ENCODE results near the gene TOM1L2. TPM values are rescaled to one million over a fixed set of nuclear protein-coding genes. Genes with fewer than 3 reads are reported as not detected.
"Not testable (repeated sequence)": the region's sequence is repeated elsewhere in the genome, so short reads cannot be mapped to it uniquely, and the experiment has no call there.

Gene TOM1L2
- total RNA-seq, 1 experiment from 2014 or later = 77.1 TPM

DNA sequence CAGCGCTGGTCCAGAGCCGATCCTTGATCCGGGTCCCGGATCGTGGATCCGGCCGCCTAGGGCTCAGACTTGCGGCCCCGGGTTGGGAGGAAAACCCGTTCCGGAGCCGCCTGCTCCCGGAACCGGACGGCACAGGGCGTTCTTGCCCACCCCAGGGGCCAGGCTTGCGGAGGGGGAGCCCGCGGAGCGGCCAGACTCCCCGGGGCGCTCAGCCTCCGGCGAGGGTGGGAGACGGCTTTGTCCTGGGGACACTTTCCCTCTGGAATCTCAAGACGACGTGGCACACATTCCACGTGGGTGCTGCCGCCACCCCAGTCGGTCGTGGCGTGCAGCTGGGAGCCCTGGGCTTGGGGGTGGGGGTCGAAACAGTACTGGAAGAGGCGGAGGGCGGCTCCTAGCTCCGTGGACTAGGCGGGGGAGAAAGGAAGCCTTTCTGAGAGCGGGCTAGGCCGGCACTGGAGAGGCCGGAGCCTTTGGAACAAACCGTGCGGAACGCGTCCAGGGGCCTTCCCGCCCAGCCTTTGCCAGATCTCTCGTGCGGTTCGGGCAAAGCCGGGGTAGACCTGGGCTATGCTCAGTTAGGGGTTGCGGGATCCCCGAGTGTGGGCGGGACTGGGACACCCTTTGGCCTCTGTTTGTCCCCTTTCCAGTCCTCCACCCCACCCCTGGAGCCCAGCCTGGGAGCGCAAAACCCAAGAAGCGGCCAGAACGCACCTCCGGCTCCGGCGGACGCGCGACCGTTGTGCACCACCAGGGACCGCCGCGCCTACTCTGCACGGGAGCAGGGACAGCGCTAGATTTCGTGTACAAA, 161.9 kb downstream of the TOM1L2 start:
- DNase-seq (ENCODE audit: low spot score) = no peak
- in situ Hi-C loops (cut with HindIII; ENCODE audit: low sequenced_read_pairs) = no loop called here

GRCh38 chr17:17809531-17810083, 162.6 kb downstream of the TOM1L2 start:
- in situ Hi-C loops (cut with HindIII; ENCODE audit: low sequenced_read_pairs) = no loop called here

DNA sequence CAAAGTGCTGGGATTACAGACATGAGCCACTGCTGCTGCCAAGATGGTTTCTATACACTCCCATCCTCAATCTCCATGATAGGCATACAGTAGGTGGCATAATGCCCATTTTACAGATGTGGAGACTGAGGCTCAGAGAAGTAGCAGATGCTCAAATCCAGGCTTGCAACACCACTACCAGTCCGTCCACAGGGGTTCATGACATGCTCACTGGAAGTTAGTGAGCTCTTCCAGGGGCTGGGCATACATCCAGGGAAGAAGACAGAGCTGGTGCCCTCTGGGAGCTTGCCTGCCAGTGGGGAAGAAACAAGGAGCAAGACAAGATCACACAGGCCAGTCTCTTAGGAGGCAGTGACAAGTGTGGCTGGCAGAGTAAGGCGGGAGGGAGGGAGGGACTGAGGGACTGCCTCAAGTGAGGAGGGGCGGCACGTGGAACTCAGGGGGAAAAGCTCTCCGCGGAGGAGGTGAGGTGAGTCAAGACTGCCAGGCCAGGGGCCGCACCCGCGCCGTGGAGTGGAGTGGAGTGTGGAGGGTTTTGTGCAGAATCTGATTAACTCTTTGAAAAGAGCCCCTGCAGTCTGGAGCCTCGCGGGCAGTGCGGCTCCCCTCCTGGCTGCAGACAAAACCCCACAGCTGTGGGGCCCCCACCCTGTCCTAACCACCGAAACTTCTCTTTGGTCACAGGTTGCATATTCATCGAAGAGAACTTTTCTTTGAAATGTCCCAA, 163.3 kb downstream of the TOM1L2 start:
- DNase-seq (ENCODE audit: low spot score) = no peak

More at GRCh38 chr17:17809531-17810083, 162.6 kb downstream of the TOM1L2 start:
- no peak for DNase-seq (ENCODE audit: low spot score)

DNA sequence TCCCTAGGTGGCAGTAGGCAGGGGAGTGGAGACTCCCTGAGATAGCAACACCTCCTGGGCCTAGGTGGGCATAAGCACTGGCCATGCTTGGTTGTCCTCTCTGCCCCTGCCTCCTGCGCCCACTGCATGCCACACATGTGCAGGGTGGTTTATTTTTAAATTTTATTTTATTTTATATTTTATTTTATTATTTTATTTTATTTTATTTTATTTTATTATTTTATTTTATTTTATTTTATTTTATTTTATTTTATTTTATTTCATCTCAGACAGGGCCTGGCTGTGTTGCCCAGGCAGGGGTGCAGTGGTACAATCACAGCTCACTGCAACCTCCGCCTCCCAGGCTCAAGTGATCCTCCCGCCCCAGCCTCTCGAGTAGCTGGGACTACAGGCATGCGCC, 164.0 kb downstream of the TOM1L2 start:
- in situ Hi-C loops (cut with HindIII; ENCODE audit: low sequenced_read_pairs); DNase-seq (ENCODE audit: low spot score): not testable (repeated sequence)

More for the DNA sequence above, 163.3 kb downstream of the TOM1L2 start:
- in situ Hi-C loops (cut with HindIII; ENCODE audit: low sequenced_read_pairs) = no loop called here

GRCh38 chr17:17807440-17807839, 164.8 kb downstream of the TOM1L2 start:
- no peak for DNase-seq (ENCODE audit: low spot score)
- in situ Hi-C loops (cut with HindIII; ENCODE audit: low sequenced_read_pairs) = no loop called here

GRCh38 chr17:17806611-17807274, 165.5 kb downstream of the TOM1L2 start:
- in situ Hi-C loops (cut with HindIII; ENCODE audit: low sequenced_read_pairs) = no loop called here

GRCh38 chr17:17806035-17806434, 166.2 kb downstream of the TOM1L2 start:
- in situ Hi-C loops (cut with HindIII; ENCODE audit: low sequenced_read_pairs) = no loop called here
- DNase-seq (ENCODE audit: low spot score) = no peak

More at GRCh38 chr17:17806611-17807274, 165.5 kb downstream of the TOM1L2 start:
- no peak for DNase-seq (ENCODE audit: low spot score)

DNA sequence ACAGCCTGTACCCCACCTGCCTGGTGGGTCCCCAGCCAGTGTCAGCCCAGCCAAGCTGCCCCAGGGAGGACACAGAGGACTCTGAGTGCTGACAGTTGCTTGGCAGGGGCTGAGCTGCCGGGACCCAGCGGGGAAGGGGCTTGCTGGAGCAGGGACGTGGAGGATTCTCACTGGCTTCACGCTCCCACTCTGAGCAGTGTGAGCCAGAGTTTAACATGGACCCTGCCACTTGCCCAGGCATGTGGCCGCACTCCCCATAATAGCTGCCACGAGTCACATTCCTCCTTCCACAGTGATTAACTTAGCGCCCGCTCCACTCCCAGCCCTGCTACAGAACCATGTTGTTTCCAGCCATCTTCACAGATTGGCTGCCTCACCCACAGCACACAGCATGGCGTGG, 166.6 kb downstream of the TOM1L2 start:
- no peak for DNase-seq (ENCODE audit: low spot score)
- in situ Hi-C loops (cut with HindIII; ENCODE audit: low sequenced_read_pairs) = no loop called here

DNA sequence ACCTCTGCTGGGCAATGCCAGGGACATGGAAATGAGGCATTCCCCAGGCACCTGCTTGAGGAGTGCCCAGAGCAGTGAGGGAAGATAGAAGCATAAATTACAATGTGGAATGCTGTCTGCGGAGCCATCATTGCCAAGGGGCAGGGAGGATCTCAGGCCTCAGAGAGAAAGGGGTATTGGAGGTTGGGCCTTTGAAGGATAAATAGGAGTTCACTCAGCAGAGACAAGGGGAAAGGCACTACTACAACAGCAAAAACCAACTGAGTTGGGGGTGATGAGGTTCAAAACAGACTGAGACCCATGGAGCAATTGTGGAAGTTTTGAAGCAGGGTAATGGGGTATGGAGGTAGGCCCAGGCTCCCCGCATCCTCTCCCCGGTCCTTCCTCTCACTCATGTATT, 168.2 kb downstream of the TOM1L2 start:
- no peak for DNase-seq (ENCODE audit: low spot score)
- in situ Hi-C loops (cut with HindIII; ENCODE audit: low sequenced_read_pairs) = no loop called here

DNA sequence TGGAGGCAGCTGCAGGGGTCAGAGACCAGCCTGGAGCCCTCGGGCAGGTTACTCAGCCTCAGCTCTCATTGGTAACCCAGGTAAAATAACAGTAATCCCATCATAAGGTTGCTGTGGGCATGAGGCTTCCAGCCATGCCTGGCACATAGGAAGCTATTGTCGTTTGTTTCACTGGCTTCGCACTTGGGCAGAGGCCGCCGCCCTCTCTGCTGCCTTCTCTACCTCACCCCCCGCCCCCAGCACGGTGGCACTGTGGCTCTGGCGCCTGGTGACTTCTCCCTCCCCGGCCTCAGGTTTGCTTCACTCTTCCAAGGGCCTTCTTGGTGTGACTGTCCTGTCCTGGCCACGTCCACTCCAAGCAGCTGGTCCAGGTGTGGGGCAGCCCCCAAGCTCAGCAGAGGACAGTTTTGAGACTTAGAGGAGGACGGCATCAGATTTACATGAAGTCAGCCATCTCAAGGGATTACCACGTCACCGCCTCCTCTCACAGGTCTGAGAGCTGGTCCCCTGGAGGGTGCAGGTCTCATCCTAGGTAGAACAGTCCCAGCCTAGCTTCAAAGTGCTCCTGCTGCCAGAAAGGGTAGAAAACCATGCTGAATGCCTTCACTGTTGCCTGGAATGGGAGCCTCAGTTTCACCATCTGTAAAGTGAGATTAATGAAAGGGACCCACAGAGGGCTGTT, 170.3 kb downstream of the TOM1L2 start:
- no peak for DNase-seq (ENCODE audit: low spot score)
- in situ Hi-C loops (cut with HindIII; ENCODE audit: low sequenced_read_pairs) = no loop called here

DNA sequence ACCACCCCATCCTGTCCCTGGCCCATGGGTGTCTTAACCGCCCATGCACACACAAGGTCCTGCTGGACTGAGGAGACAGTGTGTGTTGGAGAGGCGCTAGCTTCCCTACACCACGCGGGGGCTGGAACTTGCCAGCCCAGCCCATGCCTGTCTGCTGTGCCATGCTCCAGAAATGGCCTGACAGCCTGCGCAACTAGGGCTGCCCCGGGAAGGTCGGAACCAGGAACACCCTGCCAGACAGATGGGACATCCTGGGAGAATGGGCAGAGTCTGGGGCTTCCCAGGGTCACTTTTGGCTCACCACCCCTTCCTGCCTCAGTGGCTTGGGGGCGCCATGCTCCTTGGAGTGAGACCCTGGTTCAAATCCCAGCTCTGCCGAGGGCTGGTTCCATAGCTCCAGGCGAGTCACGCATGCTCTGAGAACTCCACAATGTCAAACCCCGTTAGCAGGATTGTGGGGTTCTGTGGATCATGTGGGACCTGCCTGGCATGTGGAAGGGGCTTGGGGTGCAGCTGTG, 171.6 kb downstream of the TOM1L2 start:
- DNase-seq (ENCODE audit: low spot score) = peak; percentile 44
- in situ Hi-C loops (cut with HindIII; ENCODE audit: low sequenced_read_pairs) = no loop called here

DNA sequence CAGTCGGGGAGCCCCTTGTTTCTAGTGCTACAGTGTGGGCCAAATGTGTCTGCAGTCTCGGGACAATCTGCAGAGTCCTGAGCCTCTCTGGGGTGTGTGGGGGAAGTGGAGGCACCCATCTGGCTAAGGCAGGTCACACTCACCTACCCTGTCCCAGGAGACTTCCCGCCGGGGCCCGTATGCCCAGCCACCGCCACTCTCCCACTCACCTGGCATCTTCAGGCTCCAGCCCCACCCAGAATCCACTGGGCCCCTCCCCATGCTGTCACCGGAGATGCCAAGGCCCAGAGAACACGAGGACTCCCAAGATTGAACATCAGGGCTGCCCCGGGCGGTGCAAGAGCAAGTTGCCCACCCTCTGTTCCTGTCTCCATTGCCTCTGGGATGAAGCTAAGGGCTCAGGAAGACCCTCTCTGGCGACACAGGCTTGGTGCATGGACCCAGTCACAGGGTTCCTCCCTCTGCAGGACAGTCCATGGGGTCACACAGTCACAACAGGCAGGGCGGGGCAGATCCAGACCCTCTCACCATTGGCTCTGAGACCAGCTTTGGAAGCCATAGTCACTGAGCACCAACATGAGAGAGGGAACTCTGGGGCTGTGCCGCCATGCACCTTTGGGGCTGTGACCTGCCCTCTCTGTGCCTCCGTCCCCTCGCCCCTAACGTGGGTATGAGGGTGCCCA, 173.5 kb downstream of the TOM1L2 start:
- in situ Hi-C loops (cut with HindIII; ENCODE audit: low sequenced_read_pairs) = no loop called here

DNA sequence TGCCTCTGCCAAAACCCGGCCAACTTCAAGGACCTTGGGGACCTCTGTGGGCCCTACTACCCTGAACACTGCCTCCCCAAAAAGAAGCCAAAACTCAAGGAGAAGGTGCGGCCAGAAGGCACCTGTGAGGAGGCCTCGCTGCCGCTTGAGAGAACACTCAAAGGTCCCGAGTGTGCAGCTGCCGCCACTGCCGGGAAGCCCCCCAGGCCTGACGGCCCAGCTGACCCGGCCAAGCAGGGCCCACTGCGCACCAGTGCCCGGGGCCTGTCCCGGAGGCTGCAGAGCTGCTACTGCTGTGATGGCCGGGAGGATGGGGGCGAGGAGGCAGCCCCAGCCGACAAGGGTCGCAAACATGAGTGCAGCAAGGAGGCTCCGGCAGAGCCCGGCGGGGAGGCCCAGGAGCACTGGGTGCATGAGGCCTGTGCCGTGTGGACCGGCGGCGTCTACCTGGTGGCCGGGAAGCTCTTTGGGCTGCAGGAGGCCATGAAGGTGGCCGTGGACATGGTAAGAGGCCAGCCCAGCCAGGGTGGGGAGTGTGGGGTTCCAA, 174.1 kb downstream of the TOM1L2 start:
- in situ Hi-C loops (cut with HindIII; ENCODE audit: low sequenced_read_pairs) = no loop called here

More for the DNA sequence above, 173.5 kb downstream of the TOM1L2 start:
- DNase-seq (ENCODE audit: low spot score) = no peak

DNA sequence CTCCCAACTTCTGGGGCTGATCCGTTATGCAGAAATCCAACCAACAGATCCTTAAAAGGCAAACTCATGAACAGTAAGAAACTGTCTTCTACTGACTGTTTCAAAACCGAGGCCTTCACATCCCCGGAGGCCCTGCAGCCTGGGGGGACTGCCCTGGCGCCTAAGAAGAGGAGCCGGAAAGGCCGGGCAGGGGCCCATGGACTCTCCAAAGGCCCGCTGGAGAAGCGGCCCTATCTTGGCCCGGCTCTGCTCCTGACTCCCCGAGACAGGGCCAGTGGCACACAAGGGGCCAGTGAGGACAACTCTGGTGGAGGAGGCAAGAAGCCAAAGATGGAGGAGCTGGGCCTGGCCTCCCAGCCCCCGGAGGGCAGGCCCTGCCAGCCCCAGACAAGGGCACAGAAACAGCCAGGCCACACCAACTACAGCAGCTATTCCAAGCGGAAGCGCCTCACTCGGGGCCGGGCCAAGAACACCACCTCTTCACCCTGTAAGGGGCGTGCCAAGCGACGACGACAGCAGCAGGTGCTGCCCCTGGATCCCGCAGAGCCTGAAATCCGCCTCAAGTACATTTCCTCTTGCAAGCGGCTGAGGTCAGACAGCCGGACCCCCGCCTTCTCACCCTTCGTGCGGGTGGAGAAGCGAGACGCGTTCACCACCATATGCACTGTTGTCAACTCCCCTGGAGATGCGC, 174.9 kb downstream of the TOM1L2 start:
- no peak for DNase-seq (ENCODE audit: low spot score)
- in situ Hi-C loops (cut with HindIII; ENCODE audit: low sequenced_read_pairs) = no loop called here

More for the DNA sequence above, 174.1 kb downstream of the TOM1L2 start:
- DNase-seq (ENCODE audit: low spot score) = no peak

GRCh38 chr17:17796787-17797061, 175.5 kb downstream of the TOM1L2 start:
- in situ Hi-C loops (cut with HindIII; ENCODE audit: low sequenced_read_pairs) = no loop called here
- no peak for DNase-seq (ENCODE audit: low spot score)

GRCh38 chr17:17795946-17796786, 176.0 kb downstream of the TOM1L2 start:
- no peak for DNase-seq (ENCODE audit: low spot score)
- in situ Hi-C loops (cut with HindIII; ENCODE audit: low sequenced_read_pairs) = no loop called here

- DNase-seq (ENCODE audit: low spot score) = no peak
- in situ Hi-C loops (cut with HindIII; ENCODE audit: low sequenced_read_pairs) = no loop called here
Observed at GRCh38 chr17:17795296-17795695, 176.9 kb downstream of the TOM1L2 start.
